A673 (cell line): ENCODE results near the gene DEXI. TPM values are rescaled to one million over a fixed set of nuclear protein-coding genes. Genes with fewer than 3 reads are reported as not detected.
"Not testable (repeated sequence)": the region's sequence is repeated elsewhere in the genome, so short reads cannot be mapped to it uniquely, and the experiment has no call there.

Experiments used
- BruUV-seq: library from RNA; stranded (reverse); fragments of 400-500 nt; replicated peaks from 2 replicates; lab custom pipeline; 2021; lab: Mats Ljungman, UMichigan
- CTCF ChIA-PET: fragments of 300-600 bp; sonication (Branson Sonifier 250); formaldehyde crosslinking; loops from one replicate; lab custom pipeline; 2022; ENCODE audit warnings: antibody characterized with exemption; lab: Charles Lee
- POLR2A ChIA-PET: fragments of 300-600 bp; sonication (Branson Sonifier 250); formaldehyde crosslinking; loops from one replicate; lab custom pipeline; 2022; ENCODE audit warnings: antibody characterized with exemption; ENCODE audit not compliant: low non-redundant PET; lab: Charles Lee
- DNase-seq: peaks from one replicate; pipeline ENCODE4 v3.0.0-alpha.2; 2015; ENCODE audit warnings: low spot score
- H3K27ac ChIP-seq: fragments of 200-600 bp; sonication (generic); 2 replicates; pipeline ENCODE4 v1.5.1; 2016; ENCODE audit warnings: mixed run types, low read depth, mild to moderate bottlenecking, mixed read lengths, antibody characterized with exemption, low read length; ENCODE audit not compliant: poor library complexity, severe bottlenecking
- H3K27me3 ChIP-seq: fragments of 200-600 bp; sonication (generic); replicated peaks from 2 replicates; pipeline ENCODE4 v1.6.1; 2017; ENCODE audit warnings: mixed run types, low read depth, mild to moderate bottlenecking, mixed read lengths, antibody characterized with exemption, low read length; ENCODE audit not compliant: insufficient read depth, poor library complexity
- H3K36me3 ChIP-seq: fragments of 200-600 bp; sonication (generic); 2 replicates; pipeline ENCODE4 v1.6.1; 2016; ENCODE audit warnings: mixed run types, mild to moderate bottlenecking, mixed read lengths, antibody characterized with exemption, low read length; ENCODE audit not compliant: insufficient read depth, poor library complexity, severe bottlenecking
- H3K4me1 ChIP-seq: fragments of 200-600 bp; sonication (generic); 2 replicates; pipeline ENCODE4 v1.6.1; 2017; ENCODE audit warnings: mixed run types, mild to moderate bottlenecking, mixed read lengths, antibody characterized with exemption, low read length; ENCODE audit not compliant: insufficient read depth, poor library complexity, severe bottlenecking
- H3K4me3 ChIP-seq: fragments of 200-600 bp; sonication (generic); 2 replicates; pipeline ENCODE4 v1.5.1; 2016; ENCODE audit warnings: low read depth, mixed run types, mild to moderate bottlenecking, mixed read lengths, low read length; ENCODE audit not compliant: poor library complexity, severe bottlenecking
- H3K9me3 ChIP-seq: fragments of 200-600 bp; sonication (generic); 2 replicates; pipeline ENCODE4 v1.6.1; 2016; ENCODE audit warnings: mixed run types, low read depth, mild to moderate bottlenecking, mixed read lengths, antibody characterized with exemption, low read length; ENCODE audit not compliant: poor library complexity, severe bottlenecking
- CTCF ChIP-seq: fragments of 300-800, 200-600 bp; sonication (generic); conservative IDR thresholded peaks from 2 replicates; pipeline ENCODE4 v1.5.1; 2017; ENCODE audit warnings: low read depth, mild to moderate bottlenecking, antibody characterized with exemption, low read length, moderate library complexity, mixed read lengths
- EZH2 ChIP-seq: fragments of 200-600 bp; sonication (generic); IDR thresholded peaks from 2 replicates; pipeline ENCODE4 v1.6.1; 2017; ENCODE audit warnings: borderline replicate concordance, low read depth, mild to moderate bottlenecking, mixed read lengths, antibody characterized with exemption, low read length; ENCODE audit not compliant: poor library complexity, severe bottlenecking
- intact Hi-C: fragments of 100-400 bp; cut with micrococcal nuclease; formaldehyde crosslinking; loops from one replicate; pipeline ENCODE4 v1.10.0; 2022; ENCODE audit not compliant: unreplicated experiment
- total RNA-seq: library from RNA; stranded (reverse); gene quantifications from 2 replicates; pipeline ENCODE4 v1.2.3, GENCODE V29; 2021

Gene DEXI
- total RNA-seq, 1 experiment from 2014 or later = 30.7 TPM

GRCh38 chr16:10943064-10943353 lies 741 bp upstream of the DEXI start:
- ChIA-PET CTCF (no interaction called here), POLR2A (no interaction called here)
- no TSS peak for BruUV-seq

DNA sequence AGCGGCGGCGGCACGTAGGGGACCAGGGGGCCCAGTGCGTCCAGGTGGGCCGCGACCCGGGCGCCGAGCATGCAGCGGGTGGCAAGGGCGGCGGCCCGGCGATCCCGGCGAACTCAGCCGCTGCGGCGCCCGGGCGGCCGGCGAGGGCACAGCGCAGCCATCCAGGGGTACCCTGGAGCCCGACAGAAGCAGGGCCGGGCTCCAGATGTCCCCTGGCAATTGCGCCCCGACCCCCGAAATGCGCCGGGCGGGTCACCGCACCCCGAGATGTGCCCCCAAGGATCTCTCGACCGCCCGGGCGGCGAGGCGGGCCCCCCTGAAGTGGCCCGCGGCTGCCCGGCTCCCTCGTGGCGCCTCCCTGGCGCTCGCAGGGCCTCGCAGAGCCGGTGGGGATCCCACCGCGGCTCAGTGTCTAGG lies 325 bp downstream of the DEXI start:
- not testable (repeated sequence) for BruUV-seq
- peak overlapping the region; percentile 60 for H3K27ac ChIP-seq

More at GRCh38 chr16:10943064-10943353, 741 bp upstream of the DEXI start:
- H3K27ac ChIP-seq = no peak overlapping the region
- H3K36me3 ChIP-seq = no peaks in the 10 kb centered on the region
- intact Hi-C loops = no loop called here
- DNase-seq = no peak
- peak overlapping the region; percentile 72 for H3K4me3 ChIP-seq
- peaks cover 20% of the 10 kb centered on the region for H3K4me1 ChIP-seq
- H3K27me3 ChIP-seq = no peaks in the 10 kb centered on the region
- H3K9me3 ChIP-seq = no peaks in the 10 kb centered on the region
- TF ChIP-seq CTCF (no peak), EZH2 (no peak)

DNA sequence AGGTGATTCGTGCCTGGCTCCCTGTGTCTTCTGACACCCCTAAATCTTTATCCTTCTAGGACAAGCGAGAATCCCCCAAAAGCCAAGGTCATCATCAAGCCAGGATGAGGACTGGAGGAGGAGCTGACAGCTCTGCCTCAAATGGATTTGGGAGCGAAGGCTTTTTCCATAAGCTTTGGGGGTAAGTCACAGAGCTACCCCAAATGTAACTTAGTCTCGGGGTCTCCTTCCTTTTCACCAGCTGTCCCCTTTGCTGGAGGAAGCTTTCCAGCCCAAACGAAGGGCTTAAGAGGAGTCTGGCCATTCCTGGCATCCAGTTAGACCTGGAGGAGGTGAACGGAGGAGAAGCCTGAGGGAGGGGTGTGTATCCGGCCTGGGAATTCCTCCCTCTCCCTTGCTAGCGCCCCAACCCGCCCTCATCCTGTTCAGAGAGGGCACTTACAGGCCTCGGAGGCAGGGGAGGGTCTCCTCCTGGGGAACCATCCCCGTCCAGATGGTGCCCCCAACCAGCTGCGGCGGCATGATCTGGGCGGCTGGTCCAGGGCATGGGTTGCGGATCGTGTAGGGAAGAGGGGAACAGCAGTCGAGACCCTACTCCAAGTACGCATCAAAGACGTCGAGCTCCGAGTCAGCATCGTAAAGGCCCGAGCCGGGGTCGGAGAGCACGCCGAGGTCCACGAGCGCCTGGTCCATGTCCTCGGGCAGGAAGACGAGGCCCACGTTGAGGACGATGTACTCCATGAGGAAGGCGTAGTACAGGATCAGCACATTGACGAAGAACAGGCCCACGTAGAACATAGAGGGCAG lies 938 bp downstream of the DEXI start:
- TF ChIP-seq EZH2 (no peak), CTCF (no peak)
- ChIA-PET CTCF (no interaction called here), POLR2A (interaction anchor here (0.6 kb wide), 1 partner anchor 10 kb away, joined by 5 read pairs; no protein-coding TSS in a partner anchor)
- Histone ChIP-seq H3K27ac (no peak overlapping the region), H3K9me3 (no peaks in the 10 kb centered on the region), H3K4me3 (peak overlapping the region; percentile 72), H3K27me3 (no peaks in the 10 kb centered on the region), H3K4me1 (peaks cover 20% of the 10 kb centered on the region), H3K36me3 (no peaks in the 10 kb centered on the region)
- no TSS peak for BruUV-seq
- DNase-seq = no peak
- intact Hi-C loops = no loop called here

More for the DNA sequence above, 325 bp downstream of the DEXI start:
- intact Hi-C loops, H3K9me3 ChIP-seq, H3K36me3 ChIP-seq, DNase-seq, H3K27me3 ChIP-seq: not testable (repeated sequence)
- CTCF ChIA-PET = interaction anchor here (0.6 kb wide), 1 partner anchor 314 kb away, joined by 3 read pairs; the partner anchor contains the start of gene SOCS1
- H3K4me1 ChIP-seq = peaks cover 20% of the 10 kb centered on the region
- POLR2A ChIA-PET = interaction anchor here (0.5 to 0.6 kb wide), 2 partner anchors 447 to 494 kb away, joined by 5 to 31 read pairs; no protein-coding TSS in a partner anchor
- H3K4me3 ChIP-seq = peak overlapping the region; percentile 72
